Epithelial cell of esophagus (primary cell): Measurements from ENCODE around the gene CTRB2.

Experiments
- DNase-seq: peaks from one replicate; pipeline ENCODE4 v3.0.0; 2010; ENCODE audit warnings: low read depth
- H3K4me3 ChIP-seq: 2 replicates; pipeline ENCODE4 v1.5.1; 2011; ENCODE audit warnings: mild to moderate bottlenecking, low read length, control low read depth
- CTCF ChIP-seq: IDR thresholded peaks from 2 replicates; pipeline ENCODE4 v1.5.1; 2011; ENCODE audit warnings: low read depth, mild to moderate bottlenecking, low read length, control low read depth, inconsistent platforms; ENCODE audit not compliant: insufficient read depth; ENCODE audit errors: missing control alignments

CTRB2 gene

GRCh38 chr16:75206749-75207451 is at the start of gene CTRB2:
Gene CTRB2 (minus strand): TSS chr16:75207161. CDS start chr16:75207141, 20 bp downstream.
- DNase-seq = no peak
- TF ChIP-seq CTCF = no peak
- no peak within 1 kb of the TSS for H3K4me3 ChIP-seq

GRCh38 chr16:75256059-75256571 is 49.2 kb upstream of the CTRB2 start:
- H3K4me3 ChIP-seq = no peak overlapping the region
- no peak for TF ChIP-seq CTCF
- DNase-seq = no peak

- H3K4me3 ChIP-seq = no peak overlapping the region
- DNase-seq = peak; percentile 77
- no peak for TF ChIP-seq CTCF
Observed at GRCh38 chr16:75254359-75254837, 47.4 kb upstream of the CTRB2 start.

GRCh38 chr16:75252946-75253911 is 46.3 kb upstream of the CTRB2 start:
- no peak for TF ChIP-seq CTCF
- no peak for DNase-seq
- no peak overlapping the region for H3K4me3 ChIP-seq

GRCh38 chr16:75252049-75252864 is 45.3 kb upstream of the CTRB2 start:
- DNase-seq = no peak
- TF ChIP-seq CTCF = no peak
- no peak overlapping the region for H3K4me3 ChIP-seq

- peak; percentile 89 for DNase-seq
- H3K4me3 ChIP-seq = peak within 1 kb of the TSS; percentile 70
- peak; percentile 2 for TF ChIP-seq CTCF
Observed at GRCh38 chr16:75251280-75252048, 44.5 kb upstream of the CTRB2 start, which contains the start of gene BCAR1. Gene BCAR1 (minus strand): TSS chr16:75251624. CDS start chr16:75251482, 142 bp downstream.
